Muscle layer of duodenum (tissue), 2 donors: Measurements from ENCODE around the gene H3-3A.

Source experiments
- H3K27ac ChIP-seq: one replicate; pipeline ENCODE4 v1.7.0; 2013; ENCODE audit warnings: mild to moderate bottlenecking, low read length
- H3K27me3 ChIP-seq: one replicate; pipeline ENCODE4 v1.7.0; 2013; ENCODE audit warnings: low read depth, mild to moderate bottlenecking, control low read depth, low read length
- H3K36me3 ChIP-seq, 2 donors: one replicate each; pipeline ENCODE4 v1.7.0; 2013; ENCODE audit warnings: low read length in 2 of 2, control low read depth in 1 of 2, mild to moderate bottlenecking in 1 of 2; ENCODE audit not compliant: insufficient read depth in 2 of 2, control insufficient read depth in 1 of 2
- H3K4me1 ChIP-seq, 2 donors: one replicate each; pipeline ENCODE4 v1.7.0; 2013; ENCODE audit warnings: low read length in 2 of 2, mild to moderate bottlenecking in 2 of 2, control low read depth in 1 of 2, moderate library complexity in 1 of 2; ENCODE audit not compliant: insufficient read depth in 2 of 2, control insufficient read depth in 1 of 2
- H3K4me3 ChIP-seq, 2 donors: one replicate each; pipeline ENCODE4 v1.7.0; 2013; ENCODE audit warnings: low read length in 2 of 2, low read depth in 1 of 2, mild to moderate bottlenecking in 1 of 2
- H3K9me3 ChIP-seq, 2 donors: one replicate each; pipeline ENCODE4 v1.7.0; 2013; ENCODE audit warnings: low read length in 2 of 2, control low read depth in 1 of 2, mild to moderate bottlenecking in 1 of 2; ENCODE audit not compliant: control insufficient read depth in 1 of 2
- donor health status: healthy.

H3-3A gene

DNA sequence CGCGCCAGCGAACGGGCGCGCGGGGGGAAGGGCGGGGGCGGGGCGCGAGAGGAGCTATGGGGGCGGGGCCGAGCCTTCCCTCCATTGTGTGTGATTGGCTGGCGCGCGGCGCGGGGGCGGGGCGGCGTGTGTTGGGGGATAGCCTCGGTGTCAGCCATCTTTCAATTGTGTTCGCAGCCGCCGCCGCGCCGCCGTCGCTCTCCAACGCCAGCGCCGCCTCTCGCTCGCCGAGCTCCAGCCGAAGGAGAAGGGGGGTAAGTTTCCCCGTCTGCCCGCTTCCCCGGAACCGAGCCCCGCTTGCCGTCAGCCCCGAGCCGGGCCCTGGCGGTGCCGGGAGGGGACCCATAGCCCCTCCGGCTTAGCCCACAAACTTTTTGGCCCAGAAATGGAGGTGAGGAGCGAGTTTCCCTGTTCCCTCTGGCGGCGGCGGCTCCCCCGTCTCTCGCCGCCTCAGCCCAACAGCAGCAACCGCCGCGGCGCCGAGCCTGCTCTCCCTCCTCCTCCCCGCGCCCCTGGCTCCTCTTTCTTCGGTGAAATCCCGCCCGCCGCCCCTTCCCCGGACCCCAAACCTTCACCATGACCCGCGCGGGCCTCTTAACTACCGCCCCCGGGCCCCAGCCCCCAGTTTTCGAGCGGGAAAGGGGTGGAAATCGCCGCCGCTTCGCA lies at the start of gene H3-3A:
H3-3A (plus strand) TSS at position 159 of the 666 bp plus-strand sequence. CDS start 1,636 bp downstream, outside the sequence.
- no peaks in the 10 kb centered on the region for H3K9me3 ChIP-seq
- peak within 1 kb of the TSS; percentile 91 to 96 for H3K4me3 ChIP-seq
- H3K36me3 ChIP-seq = peaks cover 18 to 29% of the 10 kb centered on the region in 2 donors
- H3K4me1 ChIP-seq = peaks cover 15 to 39% of the 10 kb centered on the region in 2 donors
- no peaks in the 10 kb centered on the region for H3K27me3 ChIP-seq
- peak within 1 kb of the TSS; percentile 100 for H3K27ac ChIP-seq

DNA sequence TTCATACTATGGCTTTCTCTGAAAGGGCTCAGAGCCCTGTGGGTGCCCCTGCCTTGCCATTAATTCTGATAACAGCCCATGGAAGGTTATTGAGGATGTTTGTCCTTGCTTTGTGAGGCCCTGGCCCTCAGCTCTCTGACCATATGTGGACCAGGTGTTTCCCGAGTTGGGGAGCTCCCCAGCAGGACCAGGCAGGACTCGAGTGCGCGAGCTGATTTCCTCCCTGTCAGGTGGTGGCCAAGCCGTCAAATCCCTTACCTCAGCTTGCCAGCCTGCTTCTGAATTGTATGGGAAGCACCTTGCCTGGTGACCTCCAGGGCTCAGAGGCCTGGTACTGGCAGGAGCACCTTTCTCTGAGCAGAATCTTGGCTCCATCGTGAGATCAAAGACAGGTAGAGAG lies 45.4 kb upstream of the H3-3A start:
- Histone ChIP-seq H3K4me3 (no peak overlapping the region), H3K27ac (no peak overlapping the region), H3K36me3 (no peaks in the 10 kb centered on the region), H3K27me3 (no peaks in the 10 kb centered on the region), H3K9me3 (no peaks in the 10 kb centered on the region), H3K4me1 (no peaks in the 10 kb centered on the region)

DNA sequence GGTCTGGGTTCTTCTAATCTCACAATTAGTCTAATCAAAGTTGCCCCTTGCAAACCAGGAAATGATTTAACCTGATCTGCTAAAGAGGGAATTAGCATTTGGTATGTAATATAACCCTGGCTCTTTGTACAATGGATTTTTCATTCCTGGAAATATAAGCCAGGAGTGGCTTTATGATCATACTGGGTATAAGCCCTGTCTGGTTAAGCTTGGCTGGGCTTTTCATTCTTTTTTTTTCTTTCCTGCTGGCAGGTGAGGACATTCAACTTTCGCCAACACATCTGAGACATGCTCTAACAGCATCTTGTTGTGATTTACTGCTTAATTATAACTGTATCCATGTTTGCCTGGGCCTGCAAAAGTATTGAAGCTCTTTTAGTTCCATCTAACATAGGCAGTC lies 42.9 kb upstream of the H3-3A start:
- Histone ChIP-seq H3K27ac (no peak overlapping the region), H3K4me3 (no peak overlapping the region), H3K9me3 (no peaks in the 10 kb centered on the region), H3K36me3 (no peaks in the 10 kb centered on the region), H3K27me3 (no peaks in the 10 kb centered on the region), H3K4me1 (no peaks in the 10 kb centered on the region)

DNA sequence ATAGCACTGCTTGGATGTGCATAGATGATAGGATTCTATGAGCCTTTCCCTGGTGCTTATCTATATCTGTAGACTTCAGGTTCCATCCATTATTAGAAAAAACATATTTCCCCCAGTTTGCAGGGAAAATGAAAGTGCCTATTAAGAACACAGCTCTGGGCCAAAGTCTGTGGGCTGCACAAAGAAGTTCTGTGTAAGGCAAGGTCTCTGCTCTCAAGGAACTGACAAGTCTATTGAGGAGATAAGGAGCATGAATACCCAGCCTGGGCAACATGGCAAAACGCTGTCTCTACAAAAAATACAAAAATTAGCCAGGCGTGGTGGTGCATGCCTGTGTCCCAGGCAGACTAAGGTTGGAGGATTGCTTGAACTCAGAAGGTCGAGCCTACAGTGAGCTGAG lies 41.1 kb upstream of the H3-3A start:
- no peaks in the 10 kb centered on the region for H3K36me3 ChIP-seq
- no peak overlapping the region for H3K27ac ChIP-seq
- H3K27me3 ChIP-seq = no peaks in the 10 kb centered on the region
- no peaks in the 10 kb centered on the region for H3K9me3 ChIP-seq
- no peaks in the 10 kb centered on the region for H3K4me1 ChIP-seq
- no peak overlapping the region for H3K4me3 ChIP-seq

DNA sequence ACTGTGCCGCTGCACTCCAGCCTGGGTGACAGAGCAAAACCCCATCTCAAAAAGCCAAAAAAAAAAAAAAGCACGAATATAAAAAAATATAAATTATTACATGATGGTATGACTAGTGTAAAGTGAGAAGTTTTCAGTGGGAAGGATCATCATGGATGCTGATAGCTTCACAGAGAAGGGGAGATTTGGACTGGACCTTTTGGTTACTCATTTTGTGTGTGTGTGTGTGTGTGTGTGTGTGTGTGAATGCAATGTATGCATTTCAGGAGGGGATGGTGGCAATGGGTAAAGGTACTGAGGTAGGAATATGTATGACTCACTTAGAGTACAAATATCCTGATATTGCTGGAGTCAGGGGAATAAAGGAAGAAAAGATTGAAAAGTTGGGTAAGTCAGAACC lies 40.7 kb upstream of the H3-3A start:
- Histone ChIP-seq H3K9me3 (no peaks in the 10 kb centered on the region), H3K4me3 (no peak overlapping the region), H3K27ac (no peak overlapping the region), H3K36me3 (no peaks in the 10 kb centered on the region), H3K27me3 (no peaks in the 10 kb centered on the region), H3K4me1 (no peaks in the 10 kb centered on the region)

DNA sequence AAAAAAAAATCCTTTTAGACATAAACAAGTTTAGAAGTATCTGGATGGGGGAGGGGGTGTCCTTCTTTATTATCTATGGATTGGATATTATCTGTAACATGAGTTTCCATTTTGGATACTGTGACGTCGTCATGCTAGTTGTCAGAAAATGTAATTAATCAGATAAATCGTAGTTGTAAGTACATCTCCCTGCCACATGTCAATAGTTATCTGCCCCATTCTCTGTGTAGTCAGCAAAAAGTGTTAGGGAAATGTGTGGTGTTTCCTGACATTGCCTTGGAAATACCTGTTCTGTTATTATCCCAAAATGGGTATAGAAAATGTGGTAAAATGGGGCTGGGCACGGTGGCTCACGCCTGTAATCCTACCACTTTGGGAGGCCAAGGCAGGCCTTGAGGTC lies 38.8 kb upstream of the H3-3A start:
- Histone ChIP-seq H3K27me3 (no peaks in the 10 kb centered on the region), H3K27ac (no peak overlapping the region), H3K4me3 (no peak overlapping the region), H3K36me3 (no peaks in the 10 kb centered on the region), H3K4me1 (no peaks in the 10 kb centered on the region), H3K9me3 (no peaks in the 10 kb centered on the region)

DNA sequence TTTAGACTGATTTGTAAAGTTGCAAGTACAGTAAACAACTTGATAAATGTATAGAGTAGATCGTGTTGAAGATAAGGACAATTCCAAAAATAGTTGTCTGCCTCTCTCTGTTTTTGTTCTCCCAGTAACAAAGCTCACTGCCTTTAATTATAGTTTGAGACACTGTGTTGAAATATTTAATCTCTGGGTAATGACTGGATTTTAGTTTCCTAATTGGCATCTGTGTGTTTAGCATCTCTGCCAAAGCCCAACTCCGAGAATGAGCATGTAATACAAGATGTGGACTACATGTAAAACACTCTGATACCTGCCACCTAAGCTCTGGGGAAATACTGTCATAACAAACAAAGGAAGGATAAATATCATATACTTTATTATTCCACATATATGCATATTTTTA lies 35.7 kb upstream of the H3-3A start:
- Histone ChIP-seq H3K36me3 (no peaks in the 10 kb centered on the region), H3K27ac (no peak overlapping the region)

DNA sequence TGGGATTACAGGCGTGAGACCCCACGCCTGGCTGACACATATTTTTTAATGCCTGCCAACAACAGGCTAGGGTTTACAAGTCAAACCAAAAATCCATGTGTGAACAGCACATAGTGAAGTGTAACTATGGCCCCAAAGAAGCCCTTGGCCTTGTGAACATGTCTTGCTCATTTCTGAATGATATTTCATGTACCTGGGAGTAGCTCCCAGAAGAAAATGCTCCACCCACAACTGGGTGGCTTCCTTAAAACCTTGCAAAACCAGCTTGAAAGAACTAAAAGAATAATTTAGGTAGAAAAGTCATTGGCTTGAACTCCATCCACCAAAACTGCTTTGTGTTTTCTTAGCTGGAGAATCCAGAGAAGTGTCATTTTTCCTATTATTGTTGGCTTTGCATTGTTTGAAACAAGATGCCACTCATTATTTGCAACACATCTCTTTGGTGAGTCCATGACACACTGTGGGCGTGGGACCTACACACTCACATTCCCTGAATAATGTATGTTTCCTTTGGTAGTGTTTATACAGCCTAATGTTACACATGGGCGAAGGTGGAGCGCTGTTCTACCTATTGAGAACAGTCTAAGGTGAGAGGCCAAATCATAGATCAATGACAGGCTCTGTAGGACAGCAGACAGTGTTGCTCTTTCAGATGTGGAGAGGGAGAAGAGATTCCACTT lies 34.8 kb upstream of the H3-3A start:
- H3K27me3 ChIP-seq = no peaks in the 10 kb centered on the region
- H3K36me3 ChIP-seq = no peaks in the 10 kb centered on the region
- H3K4me1 ChIP-seq = no peaks in the 10 kb centered on the region
- no peaks in the 10 kb centered on the region for H3K9me3 ChIP-seq
- peak overlapping the region; percentile 75 for H3K27ac ChIP-seq
- no peak overlapping the region for H3K4me3 ChIP-seq

More for the DNA sequence above, 35.7 kb upstream of the H3-3A start:
- Histone ChIP-seq H3K4me1 (no peaks in the 10 kb centered on the region), H3K9me3 (no peaks in the 10 kb centered on the region), H3K27me3 (no peaks in the 10 kb centered on the region), H3K4me3 (no peak overlapping the region)

DNA sequence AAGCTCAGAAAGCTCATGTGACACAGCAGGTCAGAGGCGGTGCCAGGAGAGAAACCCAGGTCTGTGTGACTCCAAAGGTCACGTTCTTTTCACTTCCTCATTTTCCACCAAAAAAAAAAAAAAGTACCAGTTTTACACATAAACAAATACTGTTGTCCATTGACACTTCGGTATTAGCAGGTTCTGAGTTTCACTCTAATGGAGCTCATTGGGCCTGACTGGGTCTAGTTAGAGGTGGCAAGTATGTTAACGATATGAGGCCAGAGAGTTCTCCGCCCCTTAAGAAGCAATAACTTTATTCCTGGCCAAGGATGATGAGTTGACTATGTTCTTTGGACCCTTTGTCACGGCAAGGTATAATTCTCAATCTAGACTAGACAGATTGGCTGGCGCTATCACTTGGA lies 33.4 kb upstream of the H3-3A start:
- Histone ChIP-seq H3K27ac (peak overlapping the region; percentile 75), H3K4me3 (no peak overlapping the region), H3K36me3 (no peaks in the 10 kb centered on the region)

DNA sequence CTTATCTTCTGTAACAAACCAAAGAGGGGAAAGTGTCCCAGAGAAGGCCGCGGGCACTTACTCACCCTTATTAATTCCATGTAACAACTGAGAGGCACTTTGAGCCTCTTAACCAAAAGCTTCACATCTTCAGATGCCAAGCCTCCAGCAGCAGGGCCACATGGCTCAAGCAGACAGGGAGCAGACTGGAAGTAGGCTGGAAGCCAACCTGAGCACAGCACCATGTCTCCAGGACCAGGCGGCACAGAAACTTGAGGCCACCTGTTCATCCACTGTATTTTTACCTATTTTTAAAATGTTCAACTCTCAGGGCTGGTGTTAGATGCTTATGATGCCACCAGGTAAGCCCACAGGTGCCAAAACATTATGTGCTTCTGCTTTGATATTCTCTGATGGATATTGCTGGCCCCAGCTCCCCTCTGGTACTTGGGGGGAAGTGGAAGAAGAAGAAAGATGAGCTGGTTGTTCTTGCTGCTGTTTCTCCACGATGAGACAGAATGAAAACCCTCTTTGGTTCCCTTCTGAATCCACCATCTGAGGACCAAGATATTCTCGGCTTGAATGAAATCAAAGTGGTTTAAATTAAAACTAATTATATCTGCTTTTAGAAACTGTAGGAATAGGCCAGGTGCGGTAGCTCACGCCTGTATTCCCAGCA lies 32.8 kb upstream of the H3-3A start:
- Histone ChIP-seq H3K4me3 (no peak overlapping the region), H3K36me3 (no peaks in the 10 kb centered on the region), H3K4me1 (no peaks in the 10 kb centered on the region), H3K27ac (peak overlapping the region; percentile 75), H3K27me3 (no peaks in the 10 kb centered on the region), H3K9me3 (no peaks in the 10 kb centered on the region)

More for the DNA sequence above, 33.4 kb upstream of the H3-3A start:
- no peaks in the 10 kb centered on the region for H3K27me3 ChIP-seq
- no peaks in the 10 kb centered on the region for H3K9me3 ChIP-seq
- H3K4me1 ChIP-seq = no peaks in the 10 kb centered on the region

DNA sequence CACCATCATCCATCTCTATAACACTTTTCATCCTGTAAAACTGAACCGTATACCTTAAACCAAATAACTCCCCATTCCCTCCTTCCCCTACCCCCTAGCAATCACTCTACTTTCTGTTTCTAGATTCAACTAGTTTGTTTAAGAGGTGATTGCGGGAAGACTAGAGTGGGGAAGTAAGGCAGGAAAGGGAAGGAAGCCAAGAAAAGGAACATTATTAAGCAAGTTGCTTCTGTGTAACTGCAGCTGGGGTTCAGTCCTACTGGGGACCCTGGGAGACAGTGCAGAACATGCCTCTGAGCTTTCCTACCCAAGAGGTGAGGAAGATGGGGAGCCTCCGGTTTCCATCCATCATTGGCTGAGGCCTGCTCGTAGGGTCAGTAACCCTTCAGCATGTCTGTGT lies 28.9 kb upstream of the H3-3A start:
- Histone ChIP-seq H3K27ac (peak overlapping the region; percentile 49), H3K4me3 (no peak overlapping the region), H3K9me3 (no peaks in the 10 kb centered on the region)

More for the DNA sequence above, 28.9 kb upstream of the H3-3A start:
- H3K4me1 ChIP-seq = no peaks in the 10 kb centered on the region
- H3K36me3 ChIP-seq = no peaks in the 10 kb centered on the region
- no peaks in the 10 kb centered on the region for H3K27me3 ChIP-seq
